H9 (cell line): Measurements from ENCODE around the gene DHCR7. TPM values are rescaled to one million over a fixed set of nuclear protein-coding genes. Genes with fewer than 3 reads are reported as not detected.

Experiments used
- DNase-seq: peaks from one replicate; pipeline ENCODE4 v3.0.0-alpha.2; 2017
- H2AFZ ChIP-seq: one replicate; pipeline ENCODE4 v1.6.1; 2013; ENCODE audit warnings: mild to moderate bottlenecking, low read length, control low read depth, moderate library complexity
- H2AK5ac ChIP-seq: 2 replicates; pipeline ENCODE4 v1.6.1; 2013; ENCODE audit warnings: low read length, control low read depth, mixed read lengths; ENCODE audit not compliant: insufficient read length
- H2BK120ac ChIP-seq: one replicate; pipeline ENCODE4 v1.6.1; 2013; ENCODE audit warnings: low read depth, mild to moderate bottlenecking, low read length, control low read depth, inconsistent platforms; ENCODE audit not compliant: poor library complexity, severe bottlenecking
- H2BK12ac ChIP-seq: 2 replicates; pipeline ENCODE4 v1.6.1; 2013; ENCODE audit warnings: low read length, control low read depth, mixed read lengths, low read depth; ENCODE audit not compliant: insufficient read length
- H2BK15ac ChIP-seq: 2 replicates; pipeline ENCODE4 v1.6.1; 2013; ENCODE audit warnings: low read depth, low read length, control low read depth
- H2BK20ac ChIP-seq: one replicate; pipeline ENCODE4 v1.6.1; 2013; ENCODE audit warnings: low read depth, mild to moderate bottlenecking, low read length, control low read depth, inconsistent platforms; ENCODE audit not compliant: poor library complexity, severe bottlenecking
- H2BK5ac ChIP-seq: 2 replicates; pipeline ENCODE4 v1.6.1; 2013; ENCODE audit warnings: low read length, control low read depth, mixed read lengths; ENCODE audit not compliant: insufficient read length
- H3K14ac ChIP-seq: 2 replicates; pipeline ENCODE4 v1.6.1; 2013; ENCODE audit warnings: low read length, control low read depth; ENCODE audit not compliant: insufficient read depth
- H3K18ac ChIP-seq: 2 replicates; pipeline ENCODE4 v1.6.1; 2013; ENCODE audit warnings: low read depth, mild to moderate bottlenecking, mixed read lengths, low read length, control low read depth; ENCODE audit not compliant: insufficient read length
- H3K23ac ChIP-seq: 2 replicates; pipeline ENCODE4 v1.6.1; 2013; ENCODE audit warnings: low read length, control low read depth, mixed read lengths, low read depth; ENCODE audit not compliant: insufficient read length
- H3K23me2 ChIP-seq: 2 replicates; pipeline ENCODE4 v1.6.1; 2013; ENCODE audit warnings: low read depth, mild to moderate bottlenecking, mixed read lengths, low read length, control low read depth; ENCODE audit not compliant: insufficient read length, poor library complexity, severe bottlenecking
- H3K27ac ChIP-seq: 2 replicates; pipeline ENCODE4 v1.5.1; 2013; ENCODE audit warnings: low read length, control low read depth, mixed read lengths, low read depth; ENCODE audit not compliant: insufficient read length
- H3K27me3 ChIP-seq: 2 replicates; pipeline ENCODE4 v1.6.1; 2013; ENCODE audit warnings: low read length, control low read depth, inconsistent platforms; ENCODE audit not compliant: insufficient read depth
- H3K4ac ChIP-seq: 2 replicates; pipeline ENCODE4 v1.6.1; 2013; ENCODE audit warnings: low read depth, mild to moderate bottlenecking, control low read depth, inconsistent platforms, low read length, moderate library complexity
- H3K4me1 ChIP-seq: 2 replicates; pipeline ENCODE4 v1.6.1; 2013; ENCODE audit warnings: low read length, control low read depth, inconsistent platforms; ENCODE audit not compliant: insufficient read depth
- H3K4me2 ChIP-seq: 2 replicates; pipeline ENCODE4 v1.6.1; 2013; ENCODE audit warnings: low read length, control low read depth, mixed read lengths; ENCODE audit not compliant: insufficient read length, insufficient read depth
- H3K56ac ChIP-seq: 2 replicates; pipeline ENCODE4 v1.6.1; 2013; ENCODE audit warnings: low read depth, mild to moderate bottlenecking, mixed read lengths, low read length, control low read depth; ENCODE audit not compliant: insufficient read length
- H3K79me1 ChIP-seq: 2 replicates; pipeline ENCODE4 v1.6.1; 2013; ENCODE audit warnings: low read depth, mild to moderate bottlenecking, moderate library complexity, low read length, control low read depth, inconsistent platforms; ENCODE audit not compliant: insufficient read depth, poor library complexity, severe bottlenecking
- H3K79me2 ChIP-seq: 2 replicates; pipeline ENCODE4 v1.6.1; 2013; ENCODE audit warnings: low read length, control low read depth, inconsistent platforms; ENCODE audit not compliant: insufficient read depth
- H3K9ac ChIP-seq: 2 replicates; pipeline ENCODE4 v1.6.1; 2013; ENCODE audit warnings: low read length, control low read depth, mixed read lengths; ENCODE audit not compliant: insufficient read length; ENCODE audit errors: extremely low read depth
- H3K9me3 ChIP-seq: one replicate; pipeline ENCODE4 v1.6.1; 2013; ENCODE audit warnings: low read depth, low read length, inconsistent platforms; ENCODE audit not compliant: control insufficient read depth
- H3T11ph ChIP-seq: one replicate; pipeline ENCODE4 v1.6.1; 2013; ENCODE audit warnings: mild to moderate bottlenecking, low read length, control low read depth, inconsistent platforms
- H4K20me1 ChIP-seq: one replicate; pipeline ENCODE4 v1.6.1; 2013; ENCODE audit not compliant: control insufficient read depth, insufficient read length, insufficient read depth
- H4K5ac ChIP-seq: 2 replicates; pipeline ENCODE4 v1.6.1; 2013; ENCODE audit warnings: low read depth, mild to moderate bottlenecking, mixed read lengths, low read length, control low read depth; ENCODE audit not compliant: insufficient read length
- H4K8ac ChIP-seq: replicated peaks from 2 replicates; pipeline ENCODE4 v1.6.1; 2013; ENCODE audit warnings: low read length, control low read depth, mixed read lengths, low read depth; ENCODE audit not compliant: insufficient read length
- H4K91ac ChIP-seq: 2 replicates; pipeline ENCODE4 v1.6.1; 2013; ENCODE audit warnings: low read depth, mild to moderate bottlenecking, moderate library complexity, mixed read lengths, low read length, control low read depth; ENCODE audit not compliant: insufficient read length
- H3K27ac Mint-ChIP-seq, 3 experiments: 2 replicates in 2 of 3; 3 replicates in 1 of 3; pipeline ENCODE4 v1.8.0; 2020 to 2021; ENCODE audit warnings: mixed read lengths in 3 of 3, mild to moderate bottlenecking in 1 of 3, moderate library complexity in 1 of 3
- H3K27me3 Mint-ChIP-seq: 2 replicates; pipeline ENCODE4 v1.8.0; 2021; ENCODE audit warnings: low read depth, mild to moderate bottlenecking, moderate library complexity, mixed read lengths
- H3K36me3 Mint-ChIP-seq, 3 experiments: 2 replicates in 2 of 3; 3 replicates in 1 of 3; pipeline ENCODE4 v1.8.0; 2020 to 2021; ENCODE audit warnings: low read depth in 3 of 3, mixed read lengths in 3 of 3; ENCODE audit not compliant: insufficient read depth in 1 of 3
- H3K4me1 Mint-ChIP-seq, 2 experiments: 2 replicates each; pipeline ENCODE4 v1.8.0; 2020; ENCODE audit warnings: mixed read lengths in 2 of 2
- H3K4me3 Mint-ChIP-seq, 2 experiments: 2 replicates in 1 of 2; 3 replicates in 1 of 2; pipeline ENCODE4 v1.8.0; 2020 to 2021; ENCODE audit warnings: mild to moderate bottlenecking in 2 of 2, mixed read lengths in 2 of 2, moderate library complexity in 1 of 2
- H3K9me3 Mint-ChIP-seq, 2 experiments: 2 replicates in 1 of 2; 3 replicates in 1 of 2; pipeline ENCODE4 v1.8.0; 2020; ENCODE audit warnings: mild to moderate bottlenecking in 2 of 2, mixed read lengths in 2 of 2, moderate library complexity in 1 of 2
- WGBS: extraction: QIAGEN DNeasy Blood & Tissue Kit; methylation state at CpG from one replicate; pipeline ENCODE4 v1.1.7; 2013; ENCODE audit warnings: missing lambda C conversion rate, low lambda C conversion rate, mixed read lengths; ENCODE audit not compliant: insufficient read length; ENCODE audit errors: extremely low coverage; 5-methylcytosine and 5-hydroxymethylcytosine counted together
- total RNA-seq: library from RNA; stranded (reverse); gene quantifications from 2 replicates; pipeline ENCODE4 v1.2.1, GENCODE V29; 2021
- TF ChIP-seq, protein P1 (sequence below): fragments of 200-600 bp; sonication (generic); conservative IDR thresholded peaks from 3 replicates; pipeline ENCODE4 v1.8.0; 2021; ENCODE audit warnings: antibody characterized with exemption, mild to moderate bottlenecking

The DHCR7 gene
- total RNA-seq, 1 experiment from 2014 or later = 124 TPM

DNA sequence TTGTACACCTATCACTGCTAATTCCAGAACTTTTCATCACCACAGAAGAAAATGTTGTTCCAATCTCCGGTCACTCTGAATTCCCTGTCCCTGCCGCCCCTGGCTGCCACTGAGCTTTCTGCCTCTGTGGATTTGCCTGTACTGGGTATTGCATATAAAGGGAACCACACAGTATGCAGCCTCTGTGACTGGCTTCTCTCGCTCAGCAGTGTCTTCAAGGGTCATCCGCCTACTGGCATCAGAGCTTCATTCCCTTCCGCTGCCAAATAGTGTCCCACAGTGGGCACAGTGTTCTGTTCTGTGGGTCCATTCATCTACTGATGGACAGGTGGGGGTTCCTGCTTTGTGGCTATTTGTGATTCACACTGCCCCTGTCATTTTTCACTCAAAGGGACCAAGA lies 5.3 kb downstream of the DHCR7 start:
- peaks cover 12% of the 10 kb centered on the region for H3K79me1 ChIP-seq
- Mint-ChIP-seq H3K4me3 (no peak overlapping the region), H3K27me3 (no peaks in the 10 kb centered on the region), H3K27ac (no peak overlapping the region), H3K9me3 (peaks cover 3 to 4% of the 10 kb centered on the region in 2 experiments; a peak in 2 of 5 replicates), H3K4me1 (peaks cover 19 to 20% of the 10 kb centered on the region in 2 experiments), H3K36me3 (peaks cover 64 to 91% (median 89%) of the 10 kb centered on the region in 3 experiments)
- H3K14ac ChIP-seq = no peak overlapping the region
- H3K4me2 ChIP-seq = no peak overlapping the region
- no peak overlapping the region for H3K4ac ChIP-seq
- H2BK12ac ChIP-seq = no peak overlapping the region
- no peak overlapping the region for H2AFZ ChIP-seq
- H3K27me3 ChIP-seq = no peaks in the 10 kb centered on the region
- no CpG with 5 or more reads among the region's 5 CpGs for WGBS
- H3K9ac ChIP-seq = no peak overlapping the region
- no peak overlapping the region for H3T11ph ChIP-seq
- H3K9me3 ChIP-seq = no peaks in the 10 kb centered on the region
- H3K56ac ChIP-seq = no peak overlapping the region
- peaks cover 6% of the 10 kb centered on the region; the same call in 1 of the 2 replicates for H3K79me2 ChIP-seq
- no peak overlapping the region for H4K8ac ChIP-seq
- H2BK5ac ChIP-seq = no peak overlapping the region
- no peak overlapping the region for H2BK20ac ChIP-seq
- no peak overlapping the region for H4K91ac ChIP-seq
- H3K23ac ChIP-seq = no peak overlapping the region
- no peak overlapping the region for H3K27ac ChIP-seq
- TF ChIP-seq, protein P1, sequence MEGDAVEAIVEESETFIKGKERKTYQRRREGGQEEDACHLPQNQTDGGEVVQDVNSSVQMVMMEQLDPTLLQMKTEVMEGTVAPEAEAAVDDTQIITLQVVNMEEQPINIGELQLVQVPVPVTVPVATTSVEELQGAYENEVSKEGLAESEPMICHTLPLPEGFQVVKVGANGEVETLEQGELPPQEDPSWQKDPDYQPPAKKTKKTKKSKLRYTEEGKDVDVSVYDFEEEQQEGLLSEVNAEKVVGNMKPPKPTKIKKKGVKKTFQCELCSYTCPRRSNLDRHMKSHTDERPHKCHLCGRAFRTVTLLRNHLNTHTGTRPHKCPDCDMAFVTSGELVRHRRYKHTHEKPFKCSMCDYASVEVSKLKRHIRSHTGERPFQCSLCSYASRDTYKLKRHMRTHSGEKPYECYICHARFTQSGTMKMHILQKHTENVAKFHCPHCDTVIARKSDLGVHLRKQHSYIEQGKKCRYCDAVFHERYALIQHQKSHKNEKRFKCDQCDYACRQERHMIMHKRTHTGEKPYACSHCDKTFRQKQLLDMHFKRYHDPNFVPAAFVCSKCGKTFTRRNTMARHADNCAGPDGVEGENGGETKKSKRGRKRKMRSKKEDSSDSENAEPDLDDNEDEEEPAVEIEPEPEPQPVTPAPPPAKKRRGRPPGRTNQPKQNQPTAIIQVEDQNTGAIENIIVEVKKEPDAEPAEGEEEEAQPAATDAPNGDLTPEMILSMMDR = no peak
- no peak overlapping the region for H2AK5ac ChIP-seq
- H3K18ac ChIP-seq = no peak overlapping the region
- no peaks in the 10 kb centered on the region for H4K20me1 ChIP-seq
- H4K5ac ChIP-seq = no peak overlapping the region
- no peaks in the 10 kb centered on the region; the same call in 1 of the 2 replicates for H3K4me1 ChIP-seq
- DNase-seq = no peak
- peaks cover 7% of the 10 kb centered on the region for H3K23me2 ChIP-seq
- no peak overlapping the region for H2BK15ac ChIP-seq
- H2BK120ac ChIP-seq = no peak overlapping the region
